ENCODE results near the gene APBB1.
A peak's percentile ranks its signal among the peaks of the same experiment; 100 is the strongest.

Gene APBB1

DNA sequence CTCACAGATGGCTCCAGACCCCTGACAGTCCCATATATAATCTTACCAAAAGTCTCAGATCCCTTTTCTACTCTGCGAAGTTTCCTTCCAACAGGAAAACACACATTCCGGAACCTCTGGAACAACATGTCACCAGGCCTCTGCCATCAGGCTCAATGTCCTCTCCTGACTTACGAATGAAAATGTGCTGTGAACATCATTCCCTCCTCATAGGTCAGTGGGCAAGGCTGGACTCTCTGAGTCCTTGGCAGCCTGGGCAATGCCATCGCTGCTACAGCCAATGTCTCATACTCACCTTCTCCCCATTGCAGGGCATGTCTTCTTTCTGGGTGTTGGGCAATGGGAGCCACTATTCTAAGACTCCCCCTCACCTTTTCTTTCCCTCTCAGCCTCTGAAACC is 23.5 kb upstream of the APBB1 start:
- Histone ChIP-seq H3K4me1 (ENCODE audit: insufficient read depth, low read length) (no peaks in the 10 kb centered on the region), H3K36me3 (ENCODE audit: insufficient read depth, low read length) (no peaks in the 10 kb centered on the region), H3K9me3 (ENCODE audit: insufficient read depth, low read depth, low read length) (no peaks in the 10 kb centered on the region), H3K27me3 (ENCODE audit: insufficient read depth, low read length) (no peaks in the 10 kb centered on the region), H3K9ac (ENCODE audit: low read depth, low read length) (no peak overlapping the region), H3K27ac (ENCODE audit: low read depth, low read length) (no peak overlapping the region), H3K4me3 (ENCODE audit: low read length) (no peak overlapping the region)
- WGBS, result 91% methylated on average over 4 of the region's 4 CpGs

DNA sequence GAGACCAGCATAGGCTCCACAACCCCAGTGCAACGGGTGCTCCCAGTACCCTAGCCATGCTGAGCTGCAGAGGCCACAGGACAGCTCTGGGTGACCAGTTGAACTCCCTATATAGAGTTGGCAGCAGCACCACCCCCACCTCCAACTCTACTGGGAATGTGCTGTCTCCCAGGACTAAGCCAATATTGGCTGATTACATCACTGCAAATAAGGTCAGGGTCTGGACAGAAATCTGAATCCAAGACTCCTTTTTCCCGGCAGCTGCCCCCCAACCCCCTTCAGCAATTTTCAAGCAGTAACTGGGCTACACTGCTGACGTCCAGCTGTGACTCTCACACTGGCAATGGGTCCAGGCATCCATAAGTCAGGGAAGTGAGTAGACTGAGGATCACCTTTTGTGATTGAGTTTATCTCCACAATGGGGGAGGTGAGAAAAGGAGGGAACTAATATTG is 22.0 kb upstream of the APBB1 start, which contains the start of gene HPX:
Gene HPX (minus strand): TSS at position 82 of the 453 bp plus-strand sequence. CDS start 24 bp downstream, at position 58.
- no peaks in the 10 kb centered on the region for H3K9me3 ChIP-seq (ENCODE audit: insufficient read depth, low read depth, low read length)
- 71% methylated on average over 3 of the region's 3 CpGs for WGBS
- H3K27me3 ChIP-seq (ENCODE audit: insufficient read depth, low read length), result no peaks in the 10 kb centered on the region
- H3K4me1 ChIP-seq (ENCODE audit: insufficient read depth, low read length), result no peaks in the 10 kb centered on the region
- H3K9ac ChIP-seq (ENCODE audit: low read depth, low read length), result no peak within 1 kb of the TSS
- no peak within 1 kb of the TSS for H3K4me3 ChIP-seq (ENCODE audit: low read length)
- no peaks in the 10 kb centered on the region for H3K36me3 ChIP-seq (ENCODE audit: insufficient read depth, low read length)
- H3K27ac ChIP-seq (ENCODE audit: low read depth, low read length), result no peak within 1 kb of the TSS; the same call in 1 of the 2 replicates

DNA sequence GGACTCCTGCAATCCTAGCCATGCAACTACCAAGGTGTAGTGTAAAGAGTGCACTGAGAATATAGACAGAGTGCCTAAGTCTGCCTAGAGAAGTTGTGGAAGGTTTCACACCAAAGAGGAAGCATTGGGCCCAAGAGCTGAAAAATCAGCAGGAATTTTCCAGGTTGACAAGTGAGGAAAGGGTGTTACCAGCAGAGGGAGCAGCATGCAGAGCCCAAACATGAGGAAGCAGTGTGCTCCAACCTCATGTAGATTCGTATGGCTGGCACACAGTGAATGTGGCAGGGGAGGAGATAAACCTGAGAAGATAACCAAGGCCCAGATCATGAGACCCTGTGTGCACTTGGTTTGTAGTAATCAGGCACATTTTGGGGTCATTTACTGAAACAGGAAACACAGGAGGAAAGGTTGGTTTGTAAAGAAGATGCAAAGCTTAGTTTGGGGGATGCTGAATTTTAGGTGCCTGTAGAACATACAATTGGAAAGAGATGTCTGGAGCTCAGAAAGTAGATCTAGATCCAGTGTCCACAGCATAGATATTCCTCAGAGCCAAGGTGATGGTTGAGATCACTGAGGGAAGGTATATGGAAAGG is 20.2 kb upstream of the APBB1 start:
- Histone ChIP-seq H3K27ac (ENCODE audit: low read depth, low read length) (no peak overlapping the region), H3K9me3 (ENCODE audit: insufficient read depth, low read depth, low read length) (no peaks in the 10 kb centered on the region), H3K4me3 (ENCODE audit: low read length) (no peak overlapping the region), H3K9ac (ENCODE audit: low read depth, low read length) (no peak overlapping the region), H3K27me3 (ENCODE audit: insufficient read depth, low read length) (no peaks in the 10 kb centered on the region), H3K36me3 (ENCODE audit: insufficient read depth, low read length) (no peaks in the 10 kb centered on the region), H3K4me1 (ENCODE audit: insufficient read depth, low read length) (no peaks in the 10 kb centered on the region)
- 33% methylated on average over 1 of the region's 1 CpG for WGBS

GRCh38 chr11:6437993-6438392 is 19.1 kb upstream of the APBB1 start:
- no peaks in the 10 kb centered on the region for H3K4me1 ChIP-seq (ENCODE audit: insufficient read depth, low read length)
- H3K27ac ChIP-seq (ENCODE audit: low read depth, low read length), result no peak overlapping the region
- H3K27me3 ChIP-seq (ENCODE audit: insufficient read depth, low read length), result no peaks in the 10 kb centered on the region
- WGBS, result 88% methylated on average over 3 of the region's 3 CpGs
- H3K9ac ChIP-seq (ENCODE audit: low read depth, low read length), result no peak overlapping the region
- no peaks in the 10 kb centered on the region for H3K36me3 ChIP-seq (ENCODE audit: insufficient read depth, low read length)
- no peaks in the 10 kb centered on the region for H3K9me3 ChIP-seq (ENCODE audit: insufficient read depth, low read depth, low read length)
- H3K4me3 ChIP-seq (ENCODE audit: low read length), result no peak overlapping the region

DNA sequence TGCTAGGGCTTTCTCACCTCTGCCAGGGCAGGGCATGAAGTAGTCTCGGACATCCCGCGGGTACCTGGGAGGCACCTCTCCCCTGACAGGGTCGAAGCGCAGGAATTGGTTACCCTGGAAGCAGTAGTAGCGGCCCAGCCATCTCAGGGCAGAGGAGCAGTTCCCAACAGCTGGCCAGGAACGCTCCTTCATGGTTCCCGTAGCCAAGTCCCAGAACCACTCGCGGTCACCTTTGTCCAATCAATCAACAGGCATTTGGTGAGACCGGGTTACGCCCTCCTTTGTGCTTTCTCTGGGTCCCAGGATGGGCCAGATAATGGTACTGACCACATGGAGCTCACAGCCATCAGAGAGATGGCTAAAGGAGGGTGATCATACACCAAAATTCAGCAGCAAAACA is 18.5 kb upstream of the APBB1 start:
- no peaks in the 10 kb centered on the region for H3K4me1 ChIP-seq (ENCODE audit: insufficient read depth, low read length)
- H3K4me3 ChIP-seq (ENCODE audit: low read length), result no peak overlapping the region
- H3K36me3 ChIP-seq (ENCODE audit: insufficient read depth, low read length), result no peaks in the 10 kb centered on the region
- no peaks in the 10 kb centered on the region for H3K27me3 ChIP-seq (ENCODE audit: insufficient read depth, low read length)
- 92% methylated on average over 12 of the region's 12 CpGs for WGBS
- no peaks in the 10 kb centered on the region for H3K9me3 ChIP-seq (ENCODE audit: insufficient read depth, low read depth, low read length)
- no peak overlapping the region for H3K27ac ChIP-seq (ENCODE audit: low read depth, low read length)
- H3K9ac ChIP-seq (ENCODE audit: low read depth, low read length), result no peak overlapping the region

GRCh38 chr11:6433998-6434660 is 15.2 kb upstream of the APBB1 start:
- H3K4me3 ChIP-seq (ENCODE audit: low read length), result no peak overlapping the region
- H3K27me3 ChIP-seq (ENCODE audit: insufficient read depth, low read length), result no peaks in the 10 kb centered on the region
- no peak overlapping the region for H3K9ac ChIP-seq (ENCODE audit: low read depth, low read length)
- H3K27ac ChIP-seq (ENCODE audit: low read depth, low read length), result no peak overlapping the region
- H3K36me3 ChIP-seq (ENCODE audit: insufficient read depth, low read length), result no peaks in the 10 kb centered on the region
- no peaks in the 10 kb centered on the region for H3K4me1 ChIP-seq (ENCODE audit: insufficient read depth, low read length)
- WGBS, result 88% methylated on average over 5 of the region's 5 CpGs
- no peaks in the 10 kb centered on the region for H3K9me3 ChIP-seq (ENCODE audit: insufficient read depth, low read depth, low read length)

GRCh38 chr11:6431861-6432260 is 13.0 kb upstream of the APBB1 start:
- Histone ChIP-seq H3K27me3 (ENCODE audit: insufficient read depth, low read length) (no peaks in the 10 kb centered on the region), H3K36me3 (ENCODE audit: insufficient read depth, low read length) (no peaks in the 10 kb centered on the region), H3K27ac (ENCODE audit: low read depth, low read length) (no peak overlapping the region), H3K9ac (ENCODE audit: low read depth, low read length) (no peak overlapping the region), H3K4me3 (ENCODE audit: low read length) (no peak overlapping the region), H3K4me1 (ENCODE audit: insufficient read depth, low read length) (peaks cover 5% of the 10 kb centered on the region), H3K9me3 (ENCODE audit: insufficient read depth, low read depth, low read length) (no peaks in the 10 kb centered on the region)
- WGBS, result 82% methylated on average over 3 of the region's 3 CpGs

- peaks cover 13% of the 10 kb centered on the region; the same call in 1 of the 2 replicates for H3K27me3 ChIP-seq (ENCODE audit: insufficient read depth, low read length)
- no peak overlapping the region for H3K4me3 ChIP-seq (ENCODE audit: low read length)
- H3K4me1 ChIP-seq (ENCODE audit: insufficient read depth, low read length), result peaks cover 5% of the 10 kb centered on the region
- no peaks in the 10 kb centered on the region for H3K9me3 ChIP-seq (ENCODE audit: insufficient read depth, low read depth, low read length)
- H3K27ac ChIP-seq (ENCODE audit: low read depth, low read length), result no peak overlapping the region; the same call in 1 of the 2 replicates
- H3K36me3 ChIP-seq (ENCODE audit: insufficient read depth, low read length), result no peaks in the 10 kb centered on the region
- no peak overlapping the region for H3K9ac ChIP-seq (ENCODE audit: low read depth, low read length)
Observed at GRCh38 chr11:6427516-6427915, 8.6 kb upstream of the APBB1 start.

DNA sequence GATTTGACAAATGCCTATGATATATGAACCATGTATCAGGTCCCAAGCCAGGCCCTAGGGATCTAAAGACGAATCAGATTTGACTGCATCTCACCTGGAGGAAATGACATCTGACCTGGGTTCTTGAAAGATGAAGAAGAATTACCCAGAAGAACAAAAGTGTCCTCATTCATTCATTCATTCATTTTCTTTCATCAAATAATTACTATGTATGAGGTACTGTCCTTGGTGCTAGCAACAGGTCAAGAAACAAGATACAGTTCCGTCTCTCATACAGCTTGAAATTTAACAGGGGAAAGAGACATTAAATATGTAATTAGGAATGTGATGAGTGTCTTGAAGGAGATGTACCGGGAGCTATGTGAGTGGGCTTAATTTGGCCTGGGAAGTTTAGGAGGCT is 1.8 kb upstream of the APBB1 start:
- WGBS, result 92% methylated on average over 3 of the region's 3 CpGs

GRCh38 chr11:6418557-6419008 is 311 bp downstream of the APBB1 start:
- Histone ChIP-seq H3K9me3 (ENCODE audit: insufficient read depth, low read depth, low read length) (no peaks in the 10 kb centered on the region), H3K9ac (ENCODE audit: low read depth, low read length) (peak overlapping the region; percentile 38; the same call in 1 of the 2 replicates)

More for the DNA sequence above, 1.8 kb upstream of the APBB1 start:
- no peak overlapping the region for H3K27ac ChIP-seq (ENCODE audit: low read depth, low read length)
- H3K4me1 ChIP-seq (ENCODE audit: insufficient read depth, low read length), result no peaks in the 10 kb centered on the region; the same call in 1 of the 2 replicates
- no peaks in the 10 kb centered on the region for H3K36me3 ChIP-seq (ENCODE audit: insufficient read depth, low read length)
- no peak overlapping the region for H3K9ac ChIP-seq (ENCODE audit: low read depth, low read length)
- H3K27me3 ChIP-seq (ENCODE audit: insufficient read depth, low read length), result peaks cover 34% of the 10 kb centered on the region
- H3K9me3 ChIP-seq (ENCODE audit: insufficient read depth, low read depth, low read length), result no peaks in the 10 kb centered on the region
- no peak overlapping the region for H3K4me3 ChIP-seq (ENCODE audit: low read length)

DNA sequence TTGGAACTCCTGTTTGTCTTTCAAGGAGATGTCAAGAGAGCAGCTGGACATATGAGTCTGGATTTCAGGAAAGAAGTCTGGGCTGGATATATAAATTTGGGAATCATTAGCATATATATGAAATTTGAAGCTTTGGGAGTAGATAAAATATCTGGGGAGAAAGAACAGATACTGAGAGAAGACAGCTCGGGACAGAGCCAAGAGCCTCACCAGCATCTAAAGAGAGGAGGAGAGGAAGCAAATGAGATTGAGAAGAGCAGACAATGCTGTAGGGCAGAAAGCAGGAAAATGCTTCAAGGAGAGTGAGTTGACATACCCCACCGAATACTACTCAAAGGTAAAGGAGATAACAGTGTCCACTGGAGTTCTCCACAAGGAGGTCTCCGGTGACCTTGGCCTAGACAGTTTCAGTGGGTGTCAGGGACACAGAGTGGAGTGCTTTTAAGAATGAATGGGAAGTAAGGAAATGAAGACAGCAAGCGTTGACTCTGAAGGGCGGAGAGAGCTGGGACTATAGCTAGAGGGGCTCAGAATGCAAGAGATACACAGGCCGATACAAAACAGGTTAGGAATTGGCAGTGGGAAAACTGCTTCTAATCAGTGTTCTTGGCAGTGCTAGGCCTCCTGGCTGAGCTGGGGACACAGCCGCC is 862 bp downstream of the APBB1 start:
- no peak overlapping the region for H3K27ac ChIP-seq (ENCODE audit: low read depth, low read length)
- WGBS, result 57% methylated on average over 7 of the region's 7 CpGs

More at GRCh38 chr11:6418557-6419008, 311 bp downstream of the APBB1 start:
- WGBS, result under 1% methylated on average over 33 of the region's 38 CpGs
- Histone ChIP-seq H3K4me1 (ENCODE audit: insufficient read depth, low read length) (no peaks in the 10 kb centered on the region; the same call in 1 of the 2 replicates), H3K4me3 (ENCODE audit: low read length) (peak overlapping the region; percentile 62), H3K27ac (ENCODE audit: low read depth, low read length) (no peak overlapping the region), H3K27me3 (ENCODE audit: insufficient read depth, low read length) (peaks cover 31% of the 10 kb centered on the region), H3K36me3 (ENCODE audit: insufficient read depth, low read length) (no peaks in the 10 kb centered on the region)

More for the DNA sequence above, 862 bp downstream of the APBB1 start:
- Histone ChIP-seq H3K4me3 (ENCODE audit: low read length) (peak overlapping the region; percentile 62), H3K4me1 (ENCODE audit: insufficient read depth, low read length) (no peaks in the 10 kb centered on the region; the same call in 1 of the 2 replicates), H3K27me3 (ENCODE audit: insufficient read depth, low read length) (peaks cover 26% of the 10 kb centered on the region), H3K9ac (ENCODE audit: low read depth, low read length) (no peak overlapping the region), H3K36me3 (ENCODE audit: insufficient read depth, low read length) (no peaks in the 10 kb centered on the region), H3K9me3 (ENCODE audit: insufficient read depth, low read depth, low read length) (no peaks in the 10 kb centered on the region)
